Left lung (tissue), 10 donors: ENCODE results near the gene POP4. TPM values are rescaled to one million over a fixed set of nuclear protein-coding genes. Genes with fewer than 3 reads are reported as not detected.

Experiments used
- ATAC-seq: fragments of 200-7000 bp; cut with Tn5 transposase; one replicate; pipeline ENCODE4 v1.9.1; 2020; ENCODE audit warnings: moderate library complexity
- DNase-seq, 4 donors: peaks; one replicate each; pipeline ENCODE4 v3.0.0-alpha.2; 2013 to 2020
- H3K27ac ChIP-seq, 2 donors: fragments of 200-600 bp; sonication (generic) in 1 of 2; one replicate each; pipeline versions ENCODE4 v1.5.0 to v1.8.0; 2020 to 2021
- H3K27me3 ChIP-seq, 2 donors: fragments of 200-600 bp; sonication (generic) in 1 of 2; one replicate each; pipeline versions ENCODE4 v1.5.0 to v1.8.0; 2020 to 2021
- H3K36me3 ChIP-seq, 2 donors: fragments of 200-600 bp; sonication (generic) in 1 of 2; one replicate each; pipeline versions ENCODE4 v1.5.0 to v1.8.0; 2020 to 2021
- H3K4me1 ChIP-seq, 2 donors: fragments of 200-600 bp; one replicate each; pipeline ENCODE4 v1.8.0; 2021
- H3K4me3 ChIP-seq, 2 donors: fragments of 200-600 bp; sonication (generic) in 1 of 2; one replicate each; pipeline versions ENCODE4 v1.5.0 to v1.8.0; 2020 to 2021; ENCODE audit warnings: mild to moderate bottlenecking in 1 of 2
- H3K9me3 ChIP-seq, 2 donors: fragments of 200-600 bp; sonication (generic) in 1 of 2; one replicate each; pipeline versions ENCODE4 v1.5.0 to v1.8.0; 2020 to 2021
- CTCF ChIP-seq, 2 donors: fragments of 200-600 bp; sonication (generic) in 1 of 2; IDR thresholded peaks; one replicate each; pipeline versions ENCODE4 v1.5.0 to v1.8.0; 2021; ENCODE audit warnings: antibody characterized with exemption in 2 of 2
- intact Hi-C, 2 donors: fragments of 100-400 bp; cut with DNase I; formaldehyde crosslinking; loops; one replicate each; pipeline versions ENCODE4 v1.11.2 to v1.14.2; 2022
- polyA plus RNA-seq, 6 donors: library from polyadenylated mRNA; unstranded; fragments of 120-200 nt; gene quantifications; one replicate each; pipeline ENCODE4 v1.2.1, GENCODE V29; 2013; ENCODE audit not compliant: insufficient read length in 6 of 6
- total RNA-seq, 2 donors: library from RNA; stranded (reverse); fragmentation: NEBNext Ultra II Directional; extraction: Animal tissue kit (Norgen Biotek cat#: 25700); gene quantifications; one replicate each; pipeline ENCODE4 v1.2.1, GENCODE V29; 2021
- donor health status: DM: no; HTN: yes; CAD: no.
- donor health status: DM: no; HTN: no; CAD: no.

Gene POP4
- total and polyA plus RNA-seq, 8 donors: 49.2 to 66.9 (median 54.4) TPM

DNA sequence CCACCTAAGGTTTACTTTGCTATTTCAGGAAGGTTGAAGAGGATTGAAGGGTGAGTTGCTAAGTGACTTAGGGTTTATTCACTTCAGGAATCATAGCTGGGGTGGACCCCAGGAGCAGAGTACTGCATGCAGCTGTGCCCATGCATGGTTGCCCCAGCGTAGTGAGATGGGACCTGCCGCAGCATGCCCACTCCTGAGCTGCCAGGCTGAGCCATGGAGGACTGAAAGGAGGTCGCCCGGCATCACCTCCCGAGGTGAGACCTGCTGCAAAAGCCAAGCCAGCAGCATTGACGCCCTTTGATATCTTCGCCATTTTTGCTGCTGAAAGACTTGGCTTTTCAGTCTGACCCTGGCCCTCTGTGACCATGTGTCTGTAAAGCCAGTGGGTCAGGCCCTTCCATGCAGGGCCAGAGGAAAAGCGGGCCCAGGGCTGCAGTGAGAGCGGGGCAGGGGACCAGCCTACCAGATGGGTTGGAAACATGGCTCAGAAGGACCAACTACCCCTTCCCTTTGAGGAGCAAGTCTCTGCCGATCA is 9.9 kb downstream of the POP4 start:
- H3K27me3 ChIP-seq: peaks cover 0 to 8% of the 10 kb centered on the region in 2 donors
- no peak for TF ChIP-seq CTCF (IDR thresholded peaks at IDR 0.05)
- no peaks in the 10 kb centered on the region for H3K9me3 ChIP-seq
- H3K27ac ChIP-seq: no peak overlapping the region
- intact Hi-C loops: no loop called here
- no peak for ATAC-seq
- no peaks in the 10 kb centered on the region for H3K4me1 ChIP-seq
- no peak overlapping the region for H3K4me3 ChIP-seq
- no peak for DNase-seq
- H3K36me3 ChIP-seq: peaks cover 0 to 60% of the 10 kb centered on the region in 2 donors

DNA sequence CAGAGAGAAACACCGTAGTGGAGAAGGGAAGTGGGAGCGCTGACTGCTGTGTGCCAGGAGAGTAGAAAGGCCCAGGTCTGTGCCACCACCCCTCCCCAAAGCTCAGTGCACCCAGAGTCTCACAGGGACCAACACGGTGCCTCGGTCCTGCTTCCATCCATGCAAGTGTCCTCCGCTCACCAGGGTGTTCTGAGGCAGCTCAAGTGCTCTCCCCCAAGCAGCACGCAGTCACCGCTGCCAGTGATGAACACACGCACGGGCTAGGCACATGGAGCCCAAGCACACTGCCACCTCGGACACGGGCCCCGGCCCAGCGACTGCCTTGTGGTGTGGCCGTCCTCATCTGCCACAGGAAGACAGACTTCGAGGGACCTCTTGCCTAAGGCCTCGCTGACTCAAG is 10.5 kb downstream of the POP4 start:
- no peak for TF ChIP-seq CTCF (IDR thresholded peaks at IDR 0.05)
- no peaks in the 10 kb centered on the region for H3K4me1 ChIP-seq
- DNase-seq (no peak), ATAC-seq (no peak)
- intact Hi-C loops: no loop called here
- peaks cover 0 to 12% of the 10 kb centered on the region in 2 donors for H3K27me3 ChIP-seq
- H3K9me3 ChIP-seq: no peaks in the 10 kb centered on the region
- no peak overlapping the region for H3K27ac ChIP-seq
- H3K36me3 ChIP-seq: peaks cover 0 to 54% of the 10 kb centered on the region in 2 donors
- H3K4me3 ChIP-seq: no peak overlapping the region

DNA sequence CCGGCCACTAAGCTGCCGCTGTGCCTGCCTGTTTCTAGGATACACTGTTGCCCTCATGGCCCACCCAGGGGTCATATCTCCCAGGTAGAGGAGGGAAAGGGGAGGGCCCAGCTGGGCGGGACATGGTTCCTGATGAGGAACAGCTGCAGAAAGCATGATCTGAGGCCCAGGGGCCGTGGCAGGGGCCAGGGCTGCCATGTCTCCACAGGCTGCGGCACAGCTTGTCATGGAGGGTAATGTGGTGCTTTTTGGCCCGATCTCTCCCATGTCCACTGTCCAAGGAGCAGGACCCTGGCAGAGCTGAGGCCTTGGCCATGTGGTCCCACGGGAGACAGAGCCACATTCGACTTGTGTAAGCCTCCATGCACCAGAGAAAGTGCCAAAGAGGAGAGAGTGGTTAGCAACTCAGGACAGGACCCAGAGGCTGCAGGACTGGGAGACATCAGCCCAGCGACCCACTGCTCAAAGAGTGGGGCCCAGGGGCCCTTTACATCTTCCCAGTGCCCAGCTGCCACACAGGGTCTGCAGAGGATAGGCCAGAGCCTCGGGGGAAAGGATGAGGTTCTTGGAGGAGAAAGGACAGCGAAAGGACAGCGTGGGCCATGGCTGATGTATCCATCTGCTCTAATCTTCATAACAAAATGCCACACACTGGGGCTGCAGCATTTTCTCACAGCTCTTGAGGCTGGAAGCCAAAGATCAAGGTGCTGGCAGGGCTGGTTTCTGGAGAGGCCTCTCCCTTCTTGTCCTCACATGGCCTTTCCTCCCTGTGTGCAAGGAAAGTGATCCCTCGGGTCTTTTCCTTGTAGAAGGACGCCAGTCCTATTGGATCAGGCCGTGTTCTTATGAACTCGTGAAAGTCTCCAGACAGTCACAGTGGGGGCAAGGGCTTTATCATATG is 11.5 kb downstream of the POP4 start:
- no peaks in the 10 kb centered on the region for H3K9me3 ChIP-seq
- H3K27ac ChIP-seq: no peak overlapping the region
- H3K27me3 ChIP-seq: peaks cover 0 to 22% of the 10 kb centered on the region in 2 donors
- H3K36me3 ChIP-seq: peaks cover 0 to 43% of the 10 kb centered on the region in 2 donors
- intact Hi-C loops: no loop called here
- H3K4me1 ChIP-seq: no peaks in the 10 kb centered on the region
- no peak overlapping the region for H3K4me3 ChIP-seq
- DNase-seq (no peak), ATAC-seq (no peak)
- TF ChIP-seq CTCF (IDR thresholded peaks at IDR 0.05): no peak

- Histone ChIP-seq H3K36me3 (peaks cover 0 to 35% of the 10 kb centered on the region in 2 donors), H3K9me3 (no peaks in the 10 kb centered on the region), H3K4me1 (no peaks in the 10 kb centered on the region), H3K4me3 (no peak overlapping the region), H3K27ac (no peak overlapping the region), H3K27me3 (peaks cover 0 to 23% of the 10 kb centered on the region in 2 donors)
- no peak for DNase-seq
- ATAC-seq: no peak
- intact Hi-C loops: no loop called here
- TF ChIP-seq CTCF (IDR thresholded peaks at IDR 0.05): no peak
Observed at GRCh38 chr19:29618434-29618833, 12.4 kb downstream of the POP4 start.

DNA sequence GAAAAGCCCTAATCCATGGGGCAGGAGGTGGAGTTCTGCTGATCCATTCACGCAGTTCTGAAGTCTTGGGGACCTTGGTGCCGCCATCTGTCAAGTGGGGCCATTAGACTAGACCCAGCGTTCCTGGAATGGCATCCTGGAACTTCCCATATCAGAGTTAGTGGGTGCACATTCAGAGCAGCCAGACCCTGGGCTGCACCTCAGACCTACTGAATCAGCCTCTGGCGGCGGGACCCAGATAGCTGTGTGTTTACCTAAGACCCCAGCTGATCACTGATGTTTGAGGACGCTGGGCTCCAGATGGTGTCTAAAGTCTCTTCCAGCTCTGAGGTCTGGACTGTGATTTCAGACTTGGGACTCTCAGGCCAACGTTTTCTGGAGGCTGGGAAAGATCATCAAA is 12.8 kb downstream of the POP4 start:
- H3K4me1 ChIP-seq: no peaks in the 10 kb centered on the region
- H3K36me3 ChIP-seq: peaks cover 0 to 31% of the 10 kb centered on the region in 2 donors
- DNase-seq: no peak
- intact Hi-C loops: no loop called here
- peaks cover 0 to 23% of the 10 kb centered on the region in 2 donors for H3K27me3 ChIP-seq
- ATAC-seq: no peak
- TF ChIP-seq CTCF (IDR thresholded peaks at IDR 0.05): no peak
- no peaks in the 10 kb centered on the region for H3K9me3 ChIP-seq
- no peak overlapping the region for H3K27ac ChIP-seq
- H3K4me3 ChIP-seq: no peak overlapping the region
